Osteoblast (primary cell): ENCODE measurements around the gene GOLPH3. TPM values are rescaled to one million over a fixed set of nuclear protein-coding genes. Genes with fewer than 3 reads are reported as not detected.
"Not testable (repeated sequence)": the region's sequence is repeated elsewhere in the genome, so short reads cannot be mapped to it uniquely, and the experiment has no call there.

ENCODE experiments used
- DNase-seq: peaks from one replicate; pipeline ENCODE4 v3.0.0; 2011; ENCODE audit warnings: low spot score, mixed read lengths; ENCODE audit not compliant: insufficient read length; ENCODE audit errors: missing footprints
- H2AFZ ChIP-seq: 2 replicates; pipeline ENCODE4 v1.6.0; 2011; ENCODE audit warnings: mild to moderate bottlenecking, low read length
- H3K27ac ChIP-seq: 2 replicates; pipeline ENCODE4 v1.5.1; 2011; ENCODE audit warnings: mild to moderate bottlenecking, low read depth, low read length, moderate library complexity
- H3K27me3 ChIP-seq: 2 replicates; pipeline ENCODE4 v1.6.0; 2012; ENCODE audit warnings: mild to moderate bottlenecking, control low read depth, inconsistent platforms, low read length, moderate library complexity; ENCODE audit not compliant: insufficient read depth
- H3K36me3 ChIP-seq: 2 replicates; pipeline ENCODE4 v1.5.1; 2011; ENCODE audit warnings: mild to moderate bottlenecking, low read length, control low read depth, moderate library complexity; ENCODE audit not compliant: insufficient read depth
- H3K4me1 ChIP-seq: 2 replicates; pipeline ENCODE4 v1.5.1; 2011; ENCODE audit warnings: mild to moderate bottlenecking, low read length, control low read depth, moderate library complexity; ENCODE audit not compliant: insufficient read depth
- H3K4me2 ChIP-seq: 2 replicates; pipeline ENCODE4 v1.6.0; 2011; ENCODE audit warnings: mild to moderate bottlenecking, low read length; ENCODE audit not compliant: insufficient read depth
- H3K4me3 ChIP-seq: fragments of 200-600 bp; sonication (generic); 3 replicates; pipeline ENCODE4 v1.5.1; 2012; ENCODE audit warnings: mild to moderate bottlenecking, low read length, inconsistent platforms; ENCODE audit not compliant: insufficient read depth
- H3K79me2 ChIP-seq: 2 replicates; pipeline ENCODE4 v1.6.0; 2012; ENCODE audit warnings: mild to moderate bottlenecking, low read length, control low read depth, inconsistent platforms; ENCODE audit not compliant: insufficient read depth
- H3K9me3 ChIP-seq: 2 replicates; pipeline ENCODE4 v1.5.1; 2011; ENCODE audit warnings: low read depth, low read length, control low read depth
- H4K20me1 ChIP-seq: 2 replicates; pipeline ENCODE4 v1.6.0; 2012; ENCODE audit warnings: mild to moderate bottlenecking, low read length, control low read depth; ENCODE audit not compliant: insufficient read depth
- CTCF ChIP-seq: IDR thresholded peaks from 2 replicates; pipeline ENCODE4 v1.5.1; 2011; ENCODE audit warnings: mild to moderate bottlenecking, low read depth, low read length, moderate library complexity; ENCODE audit errors: extremely low read depth
- small RNA-seq: library from RNA; depleted of rRNA; stranded (forward); fragments of <200 nt; gene quantifications from one replicate; pipeline ENCODE3, GENCODE V24; 2012
- total RNA-seq: library from RNA; depleted of rRNA; stranded (reverse); fragments of >200 nt; gene quantifications from 2 replicates; pipeline ENCODE4 v1.2.3, GENCODE V29; 2012

The GOLPH3 gene
- total RNA-seq, 1 donor: 83.2 TPM

GRCh38 chr5:32082701-32083100 is 91.4 kb downstream of the GOLPH3 start:
- Histone ChIP-seq H3K4me1 (no peaks in the 10 kb centered on the region), H3K27ac (no peak overlapping the region), H3K9me3 (no peaks in the 10 kb centered on the region), H4K20me1 (no peaks in the 10 kb centered on the region), H3K79me2 (no peaks in the 10 kb centered on the region), H3K36me3 (no peaks in the 10 kb centered on the region), H3K4me2 (no peak overlapping the region), H3K27me3 (peaks cover 2% of the 10 kb centered on the region), H2AFZ (no peak overlapping the region), H3K4me3 (no peak overlapping the region)
- DNase-seq: no peak
- TF ChIP-seq CTCF: no peak

- H3K27me3 ChIP-seq, H3K4me3 ChIP-seq, DNase-seq, H3K27ac ChIP-seq, H3K9me3 ChIP-seq, H3K4me1 ChIP-seq, H4K20me1 ChIP-seq, H2AFZ ChIP-seq, H3K79me2 ChIP-seq, H3K36me3 ChIP-seq, H3K4me2 ChIP-seq: not testable (repeated sequence)
Observed at GRCh38 chr5:32080565-32080964, 93.6 kb downstream of the GOLPH3 start.

- H3K4me3 ChIP-seq, H4K20me1 ChIP-seq, H3K27ac ChIP-seq, H3K4me1 ChIP-seq, H3K36me3 ChIP-seq, DNase-seq, H3K4me2 ChIP-seq, H3K9me3 ChIP-seq, H3K79me2 ChIP-seq, H3K27me3 ChIP-seq, H2AFZ ChIP-seq: not testable (repeated sequence)
Observed at GRCh38 chr5:32078855-32079254, 95.3 kb downstream of the GOLPH3 start.

GRCh38 chr5:32076699-32077695 is 97.1 kb downstream of the GOLPH3 start:
- Histone ChIP-seq H3K27me3 (peaks cover 2% of the 10 kb centered on the region), H3K4me1 (no peaks in the 10 kb centered on the region), H3K79me2 (no peaks in the 10 kb centered on the region), H3K36me3 (no peaks in the 10 kb centered on the region), H4K20me1 (no peaks in the 10 kb centered on the region), H3K27ac (no peak overlapping the region), H3K4me2 (no peak overlapping the region), H2AFZ (no peak overlapping the region), H3K4me3 (no peak overlapping the region), H3K9me3 (no peaks in the 10 kb centered on the region)
- peak; percentile 80 for TF ChIP-seq CTCF
- no peak for DNase-seq

Small RNAs within 50 kb of the gene (small RNA-seq; reads per million reads assigned to genes)
- not detected for gene RF00019

Other genes starting within 250 kb of the GOLPH3 start
- 17.7 and 20.6 TPM in 2 replicates for gene MTMR12, start 138.6 kb upstream of the GOLPH3 start, total RNA-seq